ENCODE results near the gene EYA4. TPM values are rescaled to one million over a fixed set of nuclear protein-coding genes. Genes with fewer than 3 reads are reported as not detected.

EYA4 gene
- total RNA-seq, 2 experiments from 2014 or later, result not detected

DNA sequence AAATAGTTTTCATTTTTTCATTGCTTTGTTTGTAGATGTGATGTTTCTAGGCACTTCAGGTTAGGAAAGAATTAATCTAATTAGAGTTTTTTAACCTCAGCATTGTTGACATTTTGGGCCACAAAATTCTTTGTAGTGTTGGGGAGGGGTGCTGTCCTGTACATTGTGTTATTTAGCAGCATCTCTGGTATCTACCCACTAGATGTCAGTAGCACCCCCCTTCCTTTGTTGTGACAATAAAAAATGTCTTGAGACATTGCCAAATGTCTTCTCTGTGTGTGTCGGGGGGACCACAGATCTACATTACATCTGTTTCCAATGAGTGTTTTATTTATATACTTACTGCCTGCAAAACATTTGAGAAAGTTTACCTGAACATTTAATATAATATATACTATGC is 45.6 kb downstream of the EYA4 start:
- no peak overlapping the region for H3K27ac Mint-ChIP-seq
- ATAC-seq (ENCODE audit: low read depth) (no peak), DNase-seq (no peak)
- no peak overlapping the region for H3K4me3 Mint-ChIP-seq
- POLR2A ChIA-PET, result no interaction called here
- no peaks in the 10 kb centered on the region for H3K4me1 Mint-ChIP-seq
- no peaks in the 10 kb centered on the region for H3K36me3 Mint-ChIP-seq
- no peaks in the 10 kb centered on the region for H3K27me3 Mint-ChIP-seq
- no peaks in the 10 kb centered on the region for H3K9me3 Mint-ChIP-seq

DNA sequence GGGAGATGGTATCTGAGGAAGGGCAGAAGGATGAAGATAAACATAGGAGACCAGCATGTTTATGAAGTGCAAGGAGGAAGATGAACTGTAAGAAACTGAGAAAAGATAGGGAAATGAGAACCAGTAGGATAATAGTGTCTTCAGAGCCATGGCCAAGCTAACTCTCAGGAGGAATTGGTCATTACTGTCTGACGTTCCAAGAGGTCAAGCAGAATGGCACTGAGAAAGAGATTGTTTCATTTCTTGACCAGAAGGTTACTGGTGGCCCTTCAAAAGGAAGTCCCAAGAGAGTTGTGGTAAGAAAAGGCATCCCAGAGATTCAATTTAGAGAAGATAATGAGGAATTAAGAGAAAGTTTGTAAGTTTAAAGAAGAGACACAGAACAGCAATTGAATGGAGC is 47.5 kb downstream of the EYA4 start:
- H3K9me3 Mint-ChIP-seq, result no peaks in the 10 kb centered on the region
- ATAC-seq (ENCODE audit: low read depth) (no peak), DNase-seq (no peak)
- H3K4me1 Mint-ChIP-seq, result no peaks in the 10 kb centered on the region
- no peak overlapping the region for H3K4me3 Mint-ChIP-seq
- no peaks in the 10 kb centered on the region for H3K27me3 Mint-ChIP-seq
- no peaks in the 10 kb centered on the region for H3K36me3 Mint-ChIP-seq
- no peak overlapping the region for H3K27ac Mint-ChIP-seq
- POLR2A ChIA-PET, result no interaction called here

- DNase-seq (no peak), ATAC-seq (ENCODE audit: low read depth) (no peak)
- Mint-ChIP-seq H3K4me1 (no peaks in the 10 kb centered on the region), H3K27me3 (no peaks in the 10 kb centered on the region), H3K9me3 (no peaks in the 10 kb centered on the region), H3K27ac (no peak overlapping the region), H3K4me3 (no peak overlapping the region), H3K36me3 (no peaks in the 10 kb centered on the region)
- POLR2A ChIA-PET, result no interaction called here
Measured at GRCh38 chr6:133289733-133290306, 48.7 kb downstream of the EYA4 start.

DNA sequence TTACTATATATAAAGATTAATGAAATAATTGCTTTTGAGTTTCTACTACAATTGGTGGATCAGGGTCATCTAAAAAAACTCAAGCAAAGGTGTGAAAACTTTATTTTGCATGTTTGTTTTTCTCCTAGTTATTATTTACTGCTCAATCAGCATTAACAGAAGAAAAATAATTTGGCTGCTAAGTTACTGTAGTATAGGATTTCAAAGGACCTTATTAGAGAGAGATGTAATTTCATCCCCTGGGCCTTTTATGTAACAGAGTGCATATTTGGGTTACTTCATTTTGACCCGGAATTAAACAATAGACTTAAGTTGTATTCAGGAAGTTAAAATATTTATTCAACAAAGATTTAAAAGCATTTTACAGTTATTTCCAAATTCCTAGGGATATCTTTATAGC is 49.8 kb downstream of the EYA4 start:
- no peaks in the 10 kb centered on the region for H3K36me3 Mint-ChIP-seq
- no peaks in the 10 kb centered on the region for H3K9me3 Mint-ChIP-seq
- no peaks in the 10 kb centered on the region for H3K4me1 Mint-ChIP-seq
- H3K4me3 Mint-ChIP-seq, result no peak overlapping the region
- no peaks in the 10 kb centered on the region for H3K27me3 Mint-ChIP-seq
- no peak overlapping the region for H3K27ac Mint-ChIP-seq
- POLR2A ChIA-PET, result no interaction called here
- DNase-seq (no peak), ATAC-seq (ENCODE audit: low read depth) (no peak)

DNA sequence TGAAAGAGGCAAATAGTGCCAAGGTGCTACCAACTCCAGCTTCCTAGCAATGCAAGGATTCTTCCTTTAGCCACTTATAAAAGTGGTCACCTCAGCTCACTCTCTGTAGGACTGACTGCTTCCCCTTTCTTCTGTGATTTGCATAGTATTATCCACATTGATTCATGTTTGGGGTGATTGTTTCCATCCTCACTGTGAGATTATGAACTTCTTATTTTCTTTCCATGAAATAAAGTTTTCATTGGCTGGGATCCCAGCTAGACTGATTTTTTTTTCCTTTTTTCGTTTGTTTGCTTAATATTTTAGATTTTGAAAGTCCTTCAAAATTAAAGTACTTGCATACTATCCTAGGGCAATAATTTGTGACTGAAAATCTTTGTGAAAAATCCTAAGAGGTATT is 50.5 kb downstream of the EYA4 start:
- H3K9me3 Mint-ChIP-seq, result no peaks in the 10 kb centered on the region
- no peak for ATAC-seq (ENCODE audit: low read depth)
- no peak for DNase-seq
- POLR2A ChIA-PET, result no interaction called here
- H3K36me3 Mint-ChIP-seq, result no peaks in the 10 kb centered on the region
- no peaks in the 10 kb centered on the region for H3K27me3 Mint-ChIP-seq
- H3K27ac Mint-ChIP-seq, result no peak overlapping the region
- no peaks in the 10 kb centered on the region for H3K4me1 Mint-ChIP-seq
- H3K4me3 Mint-ChIP-seq, result no peak overlapping the region

- H3K4me1 Mint-ChIP-seq, result no peaks in the 10 kb centered on the region
- ATAC-seq (ENCODE audit: low read depth) (no peak), DNase-seq (no peak)
- no peak overlapping the region for H3K4me3 Mint-ChIP-seq
- H3K9me3 Mint-ChIP-seq, result no peaks in the 10 kb centered on the region
- H3K27ac Mint-ChIP-seq, result no peak overlapping the region
- POLR2A ChIA-PET, result no interaction called here
- no peaks in the 10 kb centered on the region for H3K36me3 Mint-ChIP-seq
- H3K27me3 Mint-ChIP-seq, result no peaks in the 10 kb centered on the region
Measured at GRCh38 chr6:133297657-133298056, 56.5 kb downstream of the EYA4 start.

DNA sequence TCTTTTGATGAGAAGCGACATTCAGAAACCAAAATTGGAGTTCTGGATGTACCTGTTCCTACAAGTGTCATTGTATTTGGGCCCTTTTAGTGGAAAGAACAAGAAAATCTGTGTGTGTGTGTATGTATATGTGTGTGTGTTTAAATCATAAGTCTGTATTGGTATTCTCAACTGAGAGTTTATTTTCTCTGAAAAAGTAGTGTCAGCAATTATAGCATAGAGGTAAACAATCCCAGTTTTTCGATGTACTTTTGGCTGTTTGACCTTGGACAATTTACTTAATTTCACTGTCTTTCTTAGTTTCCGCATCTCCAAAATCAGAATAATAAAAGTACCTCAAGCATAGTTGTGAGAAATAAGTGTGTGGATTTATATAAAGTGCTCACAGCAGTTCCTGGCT is 57.2 kb downstream of the EYA4 start:
- ATAC-seq (ENCODE audit: low read depth), result no peak
- no peak overlapping the region for H3K27ac Mint-ChIP-seq
- H3K4me1 Mint-ChIP-seq, result no peaks in the 10 kb centered on the region
- no peaks in the 10 kb centered on the region for H3K27me3 Mint-ChIP-seq
- no peak for DNase-seq
- H3K36me3 Mint-ChIP-seq, result no peaks in the 10 kb centered on the region
- no peaks in the 10 kb centered on the region for H3K9me3 Mint-ChIP-seq
- H3K4me3 Mint-ChIP-seq, result no peak overlapping the region
- POLR2A ChIA-PET, result no interaction called here

GRCh38 chr6:133298801-133299200 is 57.6 kb downstream of the EYA4 start:
- Mint-ChIP-seq H3K27ac (no peak overlapping the region), H3K9me3 (no peaks in the 10 kb centered on the region), H3K27me3 (no peaks in the 10 kb centered on the region), H3K4me1 (no peaks in the 10 kb centered on the region), H3K36me3 (no peaks in the 10 kb centered on the region), H3K4me3 (no peak overlapping the region)
- POLR2A ChIA-PET, result no interaction called here
- DNase-seq (no peak), ATAC-seq (ENCODE audit: low read depth) (no peak)

DNA sequence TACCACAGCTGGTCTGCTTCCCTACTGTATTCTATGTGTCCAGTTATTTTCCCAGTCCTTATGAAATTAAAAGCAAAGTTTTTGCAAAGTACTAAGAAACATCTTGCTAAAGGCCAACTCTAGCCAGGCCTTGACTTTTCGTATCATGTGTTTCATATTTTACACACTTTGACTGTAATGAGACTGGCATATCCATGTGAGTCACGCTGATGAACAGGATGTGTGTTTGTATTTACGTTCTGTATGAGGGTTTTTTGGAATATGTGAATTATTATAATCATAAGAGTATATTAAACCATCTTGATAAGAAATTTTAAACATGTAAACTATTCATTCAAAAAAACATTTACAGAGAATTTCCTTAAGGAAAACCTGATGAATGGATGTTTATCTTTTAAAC is 59.7 kb downstream of the EYA4 start:
- POLR2A ChIA-PET, result no interaction called here
- Mint-ChIP-seq H3K27ac (no peak overlapping the region), H3K36me3 (no peaks in the 10 kb centered on the region), H3K4me3 (no peak overlapping the region), H3K4me1 (no peaks in the 10 kb centered on the region), H3K9me3 (no peaks in the 10 kb centered on the region), H3K27me3 (no peaks in the 10 kb centered on the region)
- DNase-seq, result no peak
- ATAC-seq (ENCODE audit: low read depth), result no peak

- no peak for ATAC-seq (ENCODE audit: low read depth)
- Mint-ChIP-seq H3K36me3 (no peaks in the 10 kb centered on the region), H3K4me3 (no peak overlapping the region), H3K4me1 (no peaks in the 10 kb centered on the region), H3K9me3 (no peaks in the 10 kb centered on the region), H3K27me3 (no peaks in the 10 kb centered on the region), H3K27ac (no peak overlapping the region)
- POLR2A ChIA-PET, result no interaction called here
- DNase-seq, result no peak
Measured at GRCh38 chr6:133301835-133302234, 60.7 kb downstream of the EYA4 start.

GRCh38 chr6:133306931-133307330 is 65.8 kb downstream of the EYA4 start:
- no peak for DNase-seq
- Mint-ChIP-seq H3K27ac (no peak overlapping the region), H3K36me3 (no peaks in the 10 kb centered on the region), H3K4me1 (no peaks in the 10 kb centered on the region), H3K9me3 (no peaks in the 10 kb centered on the region), H3K4me3 (no peak overlapping the region), H3K27me3 (no peaks in the 10 kb centered on the region)
- POLR2A ChIA-PET, result no interaction called here
- no peak for ATAC-seq (ENCODE audit: low read depth)

GRCh38 chr6:133309579-133309978 is 68.4 kb downstream of the EYA4 start:
- H3K4me1 Mint-ChIP-seq, result no peaks in the 10 kb centered on the region
- no peak for DNase-seq

DNA sequence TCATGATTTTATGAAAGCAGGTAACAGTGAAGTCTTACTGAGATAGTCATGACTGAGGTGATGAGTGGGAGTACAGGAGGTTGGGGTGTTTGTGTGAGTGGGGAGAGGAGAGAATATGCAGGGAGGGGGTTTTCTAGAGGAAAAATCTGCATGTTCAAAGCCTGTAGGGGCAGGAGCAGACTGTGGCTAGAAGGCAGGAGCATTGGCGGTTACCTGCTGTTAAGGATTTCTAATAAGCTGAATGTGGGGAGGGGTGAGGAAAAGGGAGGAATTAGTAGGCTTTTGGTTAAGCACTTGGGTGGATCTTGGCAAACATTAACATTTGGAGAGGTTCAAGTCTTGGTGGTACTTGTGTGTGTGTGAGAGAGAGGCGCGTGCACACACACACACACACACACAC is 70.8 kb downstream of the EYA4 start:
- H3K27me3 Mint-ChIP-seq, result no peaks in the 10 kb centered on the region
- no peak overlapping the region for H3K27ac Mint-ChIP-seq
- no peaks in the 10 kb centered on the region for H3K4me1 Mint-ChIP-seq
- no peaks in the 10 kb centered on the region for H3K9me3 Mint-ChIP-seq
- ATAC-seq (ENCODE audit: low read depth) (no peak), DNase-seq (no peak)
- H3K4me3 Mint-ChIP-seq, result no peak overlapping the region
- POLR2A ChIA-PET, result no interaction called here
- H3K36me3 Mint-ChIP-seq, result no peaks in the 10 kb centered on the region

More at GRCh38 chr6:133309579-133309978, 68.4 kb downstream of the EYA4 start:
- H3K9me3 Mint-ChIP-seq, result no peaks in the 10 kb centered on the region
- H3K27me3 Mint-ChIP-seq, result no peaks in the 10 kb centered on the region
- H3K36me3 Mint-ChIP-seq, result no peaks in the 10 kb centered on the region
- no peak overlapping the region for H3K27ac Mint-ChIP-seq
- ATAC-seq (ENCODE audit: low read depth), result no peak
- no peak overlapping the region for H3K4me3 Mint-ChIP-seq
- POLR2A ChIA-PET, result no interaction called here

DNA sequence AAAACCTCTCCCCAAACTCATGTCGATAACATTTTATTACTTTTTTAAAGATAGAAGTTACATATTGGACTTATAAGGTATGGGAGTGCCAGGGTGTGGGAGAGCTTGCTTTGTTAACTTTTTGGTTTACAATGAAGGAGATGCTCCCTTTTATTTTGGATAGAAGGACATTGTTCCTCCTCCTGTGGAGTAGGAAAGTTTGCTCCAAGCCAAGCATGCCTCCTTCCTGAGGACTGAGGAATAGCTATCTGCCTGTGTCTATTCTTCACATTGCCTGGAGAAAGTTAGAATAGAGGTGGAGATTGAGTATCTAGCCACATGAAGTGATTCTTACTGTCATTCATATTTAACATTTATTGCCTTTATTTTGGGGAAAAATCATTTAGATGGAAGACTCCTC is 71.9 kb downstream of the EYA4 start:
- POLR2A ChIA-PET, result no interaction called here
- H3K4me1 Mint-ChIP-seq, result no peaks in the 10 kb centered on the region
- ATAC-seq (ENCODE audit: low read depth), result no peak

DNA sequence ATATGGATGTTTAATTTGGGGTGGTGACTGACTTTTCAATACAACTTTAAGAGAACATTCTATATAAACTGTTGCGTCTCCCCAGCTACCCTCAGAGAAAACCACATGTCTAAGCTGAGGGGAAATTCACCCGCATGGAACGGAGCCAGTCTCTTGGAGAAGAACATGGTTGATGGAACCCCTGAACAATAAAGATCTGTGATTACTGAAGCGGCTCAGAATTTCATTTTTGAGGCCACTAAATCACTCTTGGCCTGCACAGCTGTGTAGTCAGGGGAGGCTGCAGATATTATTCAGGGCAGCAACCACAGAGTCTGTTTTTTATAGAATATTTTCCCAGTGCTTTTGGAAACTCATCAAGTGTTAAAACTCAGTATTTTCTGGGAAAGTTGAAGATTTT is 73.8 kb downstream of the EYA4 start:
- no peak overlapping the region for H3K27ac Mint-ChIP-seq
- ATAC-seq (ENCODE audit: low read depth) (no peak), DNase-seq (no peak)
- H3K36me3 Mint-ChIP-seq, result no peaks in the 10 kb centered on the region
- no peaks in the 10 kb centered on the region for H3K27me3 Mint-ChIP-seq
- POLR2A ChIA-PET, result no interaction called here
- H3K4me3 Mint-ChIP-seq, result no peak overlapping the region
- H3K9me3 Mint-ChIP-seq, result no peaks in the 10 kb centered on the region
- no peaks in the 10 kb centered on the region for H3K4me1 Mint-ChIP-seq

More for the DNA sequence above, 71.9 kb downstream of the EYA4 start:
- no peaks in the 10 kb centered on the region for H3K36me3 Mint-ChIP-seq
- H3K27me3 Mint-ChIP-seq, result no peaks in the 10 kb centered on the region
- H3K27ac Mint-ChIP-seq, result no peak overlapping the region
- no peak for DNase-seq
- no peak overlapping the region for H3K4me3 Mint-ChIP-seq
- H3K9me3 Mint-ChIP-seq, result no peaks in the 10 kb centered on the region
